ENCODE results near the gene RTP5. TPM values are rescaled to one million over a fixed set of nuclear protein-coding genes. Genes with fewer than 3 reads are reported as not detected.

The RTP5 gene
- total and polyA plus RNA-seq, 2 experiments from 2014 or later: not detected

GRCh38 chr2:241844066-241844728, 25.3 kb upstream of the RTP5 start:
- no peak overlapping the region for H3K27ac ChIP-seq
- WGBS (ENCODE audit: low lambda C conversion rate, missing lambda C conversion rate): 14% methylated on average over 41 of the region's 65 CpGs

GRCh38 chr2:241844831-241845578, 24.5 kb upstream of the RTP5 start:
- no peaks in the 10 kb centered on the region for H3K9me2 ChIP-seq (replicated peaks; ENCODE audit: insufficient read depth)
- no peaks in the 10 kb centered on the region for H3K4me1 ChIP-seq (ENCODE audit: insufficient read depth)
- no peaks in the 10 kb centered on the region for H3K9me3 ChIP-seq (ENCODE audit: low read depth)
- no peak overlapping the region for H3K27ac ChIP-seq
- peaks cover 5% of the 10 kb centered on the region for H3K27me3 ChIP-seq
- TF ChIP-seq, protein P1, sequence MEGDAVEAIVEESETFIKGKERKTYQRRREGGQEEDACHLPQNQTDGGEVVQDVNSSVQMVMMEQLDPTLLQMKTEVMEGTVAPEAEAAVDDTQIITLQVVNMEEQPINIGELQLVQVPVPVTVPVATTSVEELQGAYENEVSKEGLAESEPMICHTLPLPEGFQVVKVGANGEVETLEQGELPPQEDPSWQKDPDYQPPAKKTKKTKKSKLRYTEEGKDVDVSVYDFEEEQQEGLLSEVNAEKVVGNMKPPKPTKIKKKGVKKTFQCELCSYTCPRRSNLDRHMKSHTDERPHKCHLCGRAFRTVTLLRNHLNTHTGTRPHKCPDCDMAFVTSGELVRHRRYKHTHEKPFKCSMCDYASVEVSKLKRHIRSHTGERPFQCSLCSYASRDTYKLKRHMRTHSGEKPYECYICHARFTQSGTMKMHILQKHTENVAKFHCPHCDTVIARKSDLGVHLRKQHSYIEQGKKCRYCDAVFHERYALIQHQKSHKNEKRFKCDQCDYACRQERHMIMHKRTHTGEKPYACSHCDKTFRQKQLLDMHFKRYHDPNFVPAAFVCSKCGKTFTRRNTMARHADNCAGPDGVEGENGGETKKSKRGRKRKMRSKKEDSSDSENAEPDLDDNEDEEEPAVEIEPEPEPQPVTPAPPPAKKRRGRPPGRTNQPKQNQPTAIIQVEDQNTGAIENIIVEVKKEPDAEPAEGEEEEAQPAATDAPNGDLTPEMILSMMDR (IDR thresholded peaks at IDR 0.05; ENCODE audit: poor library complexity): no peak
- TF ChIP-seq EZH2phosphoT487 (IDR thresholded peaks at IDR 0.05; ENCODE audit: low read depth, severe bottlenecking, unreplicated experiment): no peak
- TF ChIP-seq EZH2 (IDR thresholded peaks at IDR 0.05; ENCODE audit: borderline replicate concordance): no peak
- DNase-seq (ENCODE audit: low spot score): no peak
- no peaks in the 10 kb centered on the region for H3K79me2 ChIP-seq
- H3K4me3 ChIP-seq: no peak overlapping the region
- H3K4me2 ChIP-seq: peak overlapping the region; percentile 76
- no peaks in the 10 kb centered on the region for H4K20me1 ChIP-seq (ENCODE audit: insufficient read depth, poor library complexity, severe bottlenecking)
- WGBS (ENCODE audit: low lambda C conversion rate, missing lambda C conversion rate): 90% methylated on average over 36 of the region's 37 CpGs
- H2AFZ ChIP-seq: no peak overlapping the region
- H3K36me3 ChIP-seq (replicated peaks; ENCODE audit: insufficient read depth, low read depth): no peaks in the 10 kb centered on the region

More at GRCh38 chr2:241844066-241844728, 25.3 kb upstream of the RTP5 start:
- H3K4me2 ChIP-seq: peak overlapping the region; percentile 76
- H3K27me3 ChIP-seq: peaks cover 5% of the 10 kb centered on the region
- no peak for TF ChIP-seq EZH2 (IDR thresholded peaks at IDR 0.05; ENCODE audit: borderline replicate concordance)
- TF ChIP-seq, protein P1 (IDR thresholded peaks at IDR 0.05; ENCODE audit: poor library complexity): peak; percentile 13
- TF ChIP-seq EZH2phosphoT487 (IDR thresholded peaks at IDR 0.05; ENCODE audit: low read depth, severe bottlenecking, unreplicated experiment): no peak
- H3K9me2 ChIP-seq (replicated peaks; ENCODE audit: insufficient read depth): no peaks in the 10 kb centered on the region
- H3K9me3 ChIP-seq (ENCODE audit: low read depth): no peaks in the 10 kb centered on the region
- H3K36me3 ChIP-seq (replicated peaks; ENCODE audit: insufficient read depth, low read depth): no peaks in the 10 kb centered on the region
- H3K79me2 ChIP-seq: no peaks in the 10 kb centered on the region
- DNase-seq (ENCODE audit: low spot score): peak; percentile 93
- no peaks in the 10 kb centered on the region for H3K4me1 ChIP-seq (ENCODE audit: insufficient read depth)
- no peak overlapping the region for H3K4me3 ChIP-seq
- H2AFZ ChIP-seq: no peak overlapping the region
- no peaks in the 10 kb centered on the region for H4K20me1 ChIP-seq (ENCODE audit: insufficient read depth, poor library complexity, severe bottlenecking)

DNA sequence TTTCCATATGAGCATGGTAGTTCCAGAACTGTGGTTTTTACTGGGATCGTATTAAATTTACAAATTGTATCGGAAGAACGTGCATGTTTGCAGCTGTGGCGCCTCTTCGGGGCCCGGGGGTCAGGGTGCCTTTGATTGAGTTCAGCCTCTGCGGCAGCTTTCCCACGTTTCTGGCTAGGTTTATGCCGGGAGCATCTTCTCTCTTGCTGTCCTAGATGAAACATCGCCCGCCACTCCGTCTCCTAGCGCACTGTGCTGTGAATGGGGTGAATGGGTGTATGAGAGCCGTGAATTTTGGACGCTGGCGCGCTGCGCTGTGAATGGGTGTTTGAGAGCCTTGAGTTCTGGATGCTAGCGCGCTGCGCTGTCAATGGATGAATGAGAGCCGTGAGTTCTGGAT, 23.1 kb upstream of the RTP5 start:
- H3K9me2 ChIP-seq (replicated peaks; ENCODE audit: insufficient read depth): no peaks in the 10 kb centered on the region
- H3K4me3 ChIP-seq: no peak overlapping the region
- no peaks in the 10 kb centered on the region for H4K20me1 ChIP-seq (ENCODE audit: insufficient read depth, poor library complexity, severe bottlenecking)
- H2AFZ ChIP-seq: no peak overlapping the region
- no peak for TF ChIP-seq EZH2 (IDR thresholded peaks at IDR 0.05; ENCODE audit: borderline replicate concordance)
- TF ChIP-seq, protein P1 (IDR thresholded peaks at IDR 0.05; ENCODE audit: poor library complexity): no peak
- no peak for TF ChIP-seq EZH2phosphoT487 (IDR thresholded peaks at IDR 0.05; ENCODE audit: low read depth, severe bottlenecking, unreplicated experiment)
- no peaks in the 10 kb centered on the region for H3K4me1 ChIP-seq (ENCODE audit: insufficient read depth)
- H3K27me3 ChIP-seq: peaks cover 5% of the 10 kb centered on the region
- no peak overlapping the region for H3K4me2 ChIP-seq
- WGBS (ENCODE audit: low lambda C conversion rate, missing lambda C conversion rate): 92% methylated on average over 22 of the region's 22 CpGs
- H3K36me3 ChIP-seq (replicated peaks; ENCODE audit: insufficient read depth, low read depth): no peaks in the 10 kb centered on the region
- no peak for DNase-seq (ENCODE audit: low spot score)
- H3K79me2 ChIP-seq: no peaks in the 10 kb centered on the region
- no peaks in the 10 kb centered on the region for H3K9me3 ChIP-seq (ENCODE audit: low read depth)
- no peak overlapping the region for H3K27ac ChIP-seq
